PC-9 (cell line): ENCODE data around the gene PLEKHB2. TPM values are rescaled to one million over a fixed set of nuclear protein-coding genes. Genes with fewer than 3 reads are reported as not detected.

Source experiments
- BruUV-seq: library from RNA; stranded (reverse); fragments of 400-500 nt; replicated peaks from 2 replicates; lab custom pipeline; 2021; lab: Mats Ljungman, UMichigan
- CTCF ChIA-PET: fragments of 300-600 bp; sonication (Branson Sonifier 250); formaldehyde crosslinking; loops from one replicate; lab custom pipeline; 2022; ENCODE audit warnings: antibody characterized with exemption; lab: Charles Lee
- POLR2A ChIA-PET: fragments of 300-600 bp; sonication (Branson Sonifier 250); formaldehyde crosslinking; loops from one replicate; lab custom pipeline; 2022; ENCODE audit warnings: antibody characterized with exemption; ENCODE audit not compliant: unreplicated experiment; lab: Charles Lee
- DNase-seq, 2 experiments: peaks; one replicate each; pipeline versions ENCODE4 v3.0.0 to v3.0.0-alpha.2; 2015 to 2022; ENCODE audit warnings: mixed read lengths in 1 of 2
- H2AFZ ChIP-seq: fragments of 200-600 bp; sonication (generic); 2 replicates; pipeline ENCODE4 v1.8.1; 2017; ENCODE audit warnings: antibody characterized with exemption
- H3F3A ChIP-seq: fragments of 200-600 bp; sonication (generic); 2 replicates; pipeline ENCODE4 v1.8.1; 2017; ENCODE audit warnings: antibody characterized with exemption, mild to moderate bottlenecking, low read depth; ENCODE audit not compliant: insufficient read depth
- H3K27ac ChIP-seq: fragments of 200-600 bp; sonication (generic); 2 replicates; pipeline ENCODE4 v1.6.1; 2016; ENCODE audit warnings: mixed run types
- H3K27me3 ChIP-seq: fragments of 200-600 bp; sonication (generic); 2 replicates; pipeline ENCODE4 v1.6.1; 2016; ENCODE audit warnings: low read depth, mixed run types; ENCODE audit not compliant: insufficient read depth
- H3K36me3 ChIP-seq: fragments of 200-600 bp; sonication (generic); 2 replicates; pipeline ENCODE4 v1.6.1; 2016; ENCODE audit warnings: low read depth, mixed run types
- H3K4me1 ChIP-seq: fragments of 200-600 bp; sonication (generic); replicated peaks from 2 replicates; pipeline ENCODE4 v1.6.1; 2016; ENCODE audit warnings: mixed run types; ENCODE audit not compliant: insufficient read depth
- H3K4me2 ChIP-seq: fragments of 200-600 bp; sonication (generic); 2 replicates; pipeline ENCODE4 v1.6.1; 2017; ENCODE audit warnings: mixed run types
- H3K4me3 ChIP-seq: fragments of 200-600 bp; sonication (generic); 2 replicates; pipeline ENCODE4 v1.6.1; 2016; ENCODE audit warnings: mixed run types
- H3K79me2 ChIP-seq: fragments of 200-600 bp; sonication (generic); 2 replicates; pipeline ENCODE4 v1.6.1; 2017; ENCODE audit warnings: low read depth, mixed run types
- H3K9me2 ChIP-seq: fragments of 200-600 bp; sonication (generic); 2 replicates; pipeline ENCODE4 v1.8.1; 2017; ENCODE audit warnings: mild to moderate bottlenecking; ENCODE audit not compliant: insufficient read depth
- H3K9me3 ChIP-seq: fragments of 200-600 bp; sonication (generic); 2 replicates; pipeline ENCODE4 v1.8.1; 2016; ENCODE audit warnings: low read depth; ENCODE audit not compliant: insufficient read depth
- H4K20me1 ChIP-seq: fragments of 200-600 bp; sonication (generic); 2 replicates; pipeline ENCODE4 v1.8.1; 2017; ENCODE audit not compliant: insufficient read depth
- EZH2 ChIP-seq: fragments of 200-600 bp; sonication (generic); IDR thresholded peaks from 2 replicates; pipeline ENCODE4 v1.8.0; 2017; ENCODE audit warnings: antibody characterized with exemption, low read depth
- intact Hi-C: fragments of 100-400 bp; cut with micrococcal nuclease; formaldehyde crosslinking; loops from one replicate; pipeline ENCODE4 v1.10.0; 2022; ENCODE audit not compliant: unreplicated experiment
- total RNA-seq: library from RNA; stranded (reverse); gene quantifications from 2 replicates; pipeline ENCODE4 v1.2.3, GENCODE V29; 2021
- TF ChIP-seq, protein P1 (sequence below): fragments of 200-600 bp; sonication (generic); conservative IDR thresholded peaks from 2 replicates; pipeline ENCODE4 v1.6.1; 2017; ENCODE audit warnings: mixed run types, antibody characterized with exemption, mild to moderate bottlenecking, moderate library complexity

The PLEKHB2 gene
- total RNA-seq, 1 experiment from 2014 or later, result 46.2 TPM

DNA sequence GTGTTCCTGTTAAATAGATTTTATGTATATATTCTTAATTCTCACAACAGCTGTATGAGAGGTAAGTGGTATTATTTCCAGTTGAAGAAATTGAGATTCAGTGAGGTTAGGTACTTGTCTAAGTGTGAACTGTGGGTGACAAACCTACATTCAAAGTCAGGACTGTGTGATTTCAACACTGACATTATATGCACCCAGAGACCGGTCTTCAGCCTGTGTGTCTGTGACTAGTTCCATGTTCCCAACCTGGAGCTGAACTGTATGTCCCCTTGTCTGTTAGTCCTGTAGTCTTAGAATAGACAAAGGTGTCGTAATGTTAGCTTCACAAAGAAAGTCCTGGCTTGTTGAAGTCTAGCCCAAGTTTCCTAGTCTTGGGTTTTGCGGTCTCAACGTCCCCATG lies 17.4 kb downstream of the PLEKHB2 start:
- ChIA-PET POLR2A (no interaction called here), CTCF (no interaction called here)
- no peak for DNase-seq
- Histone ChIP-seq H3K27ac (no peak overlapping the region), H3K4me1 (no peaks in the 10 kb centered on the region), H3K4me3 (no peak overlapping the region), H3K4me2 (no peak overlapping the region), H3K79me2 (peaks cover 54% of the 10 kb centered on the region), H3K9me2 (no peaks in the 10 kb centered on the region), H4K20me1 (peaks cover 53% of the 10 kb centered on the region), H3K27me3 (no peaks in the 10 kb centered on the region), H3K9me3 (no peaks in the 10 kb centered on the region), H3F3A (peaks cover 1% of the 10 kb centered on the region; the same call in 1 of the 2 replicates), H2AFZ (no peak overlapping the region), H3K36me3 (peaks cover 12% of the 10 kb centered on the region; the same call in 1 of the 2 replicates)
- no TSS peak for BruUV-seq
- intact Hi-C loops, result no loop called here
- TF ChIP-seq EZH2, result no peak
- TF ChIP-seq, protein P1, sequence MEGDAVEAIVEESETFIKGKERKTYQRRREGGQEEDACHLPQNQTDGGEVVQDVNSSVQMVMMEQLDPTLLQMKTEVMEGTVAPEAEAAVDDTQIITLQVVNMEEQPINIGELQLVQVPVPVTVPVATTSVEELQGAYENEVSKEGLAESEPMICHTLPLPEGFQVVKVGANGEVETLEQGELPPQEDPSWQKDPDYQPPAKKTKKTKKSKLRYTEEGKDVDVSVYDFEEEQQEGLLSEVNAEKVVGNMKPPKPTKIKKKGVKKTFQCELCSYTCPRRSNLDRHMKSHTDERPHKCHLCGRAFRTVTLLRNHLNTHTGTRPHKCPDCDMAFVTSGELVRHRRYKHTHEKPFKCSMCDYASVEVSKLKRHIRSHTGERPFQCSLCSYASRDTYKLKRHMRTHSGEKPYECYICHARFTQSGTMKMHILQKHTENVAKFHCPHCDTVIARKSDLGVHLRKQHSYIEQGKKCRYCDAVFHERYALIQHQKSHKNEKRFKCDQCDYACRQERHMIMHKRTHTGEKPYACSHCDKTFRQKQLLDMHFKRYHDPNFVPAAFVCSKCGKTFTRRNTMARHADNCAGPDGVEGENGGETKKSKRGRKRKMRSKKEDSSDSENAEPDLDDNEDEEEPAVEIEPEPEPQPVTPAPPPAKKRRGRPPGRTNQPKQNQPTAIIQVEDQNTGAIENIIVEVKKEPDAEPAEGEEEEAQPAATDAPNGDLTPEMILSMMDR, result no peak

DNA sequence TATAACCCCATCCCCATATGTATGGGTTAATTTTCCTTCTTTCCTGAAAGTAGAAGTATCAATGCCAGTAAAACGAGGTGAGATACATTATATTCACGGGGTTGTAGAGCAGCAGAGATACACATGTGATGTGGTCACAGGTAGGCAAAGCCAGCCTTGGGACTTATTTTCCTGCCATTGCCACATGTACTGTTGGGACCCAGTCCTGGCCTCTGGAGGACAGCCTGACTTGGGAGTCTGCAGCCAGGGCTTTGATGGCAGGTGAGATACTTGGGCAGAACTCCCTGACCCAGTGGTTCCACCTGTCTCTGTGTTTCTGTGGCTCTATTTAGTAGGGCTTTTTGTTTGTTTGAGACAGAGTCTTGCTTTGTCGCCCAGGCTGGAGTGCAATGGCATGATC lies 18.1 kb downstream of the PLEKHB2 start:
- H3K27ac ChIP-seq, result no peak overlapping the region
- H3K9me2 ChIP-seq, result no peaks in the 10 kb centered on the region
- H2AFZ ChIP-seq, result no peak overlapping the region
- H3K4me2 ChIP-seq, result no peak overlapping the region
- H3K79me2 ChIP-seq, result peaks cover 47% of the 10 kb centered on the region
- H4K20me1 ChIP-seq, result peaks cover 47% of the 10 kb centered on the region
- ChIA-PET POLR2A (no interaction called here), CTCF (no interaction called here)
- TF ChIP-seq, protein P1, result no peak
- TF ChIP-seq EZH2, result no peak
- H3K4me1 ChIP-seq, result no peaks in the 10 kb centered on the region
- no peaks in the 10 kb centered on the region for H3F3A ChIP-seq
- BruUV-seq, result no TSS peak
- H3K36me3 ChIP-seq, result peaks cover 19% of the 10 kb centered on the region; the same call in 1 of the 2 replicates
- H3K9me3 ChIP-seq, result no peaks in the 10 kb centered on the region
- no peaks in the 10 kb centered on the region for H3K27me3 ChIP-seq
- intact Hi-C loops, result no loop called here
- no peak overlapping the region for H3K4me3 ChIP-seq
- DNase-seq, result no peak

DNA sequence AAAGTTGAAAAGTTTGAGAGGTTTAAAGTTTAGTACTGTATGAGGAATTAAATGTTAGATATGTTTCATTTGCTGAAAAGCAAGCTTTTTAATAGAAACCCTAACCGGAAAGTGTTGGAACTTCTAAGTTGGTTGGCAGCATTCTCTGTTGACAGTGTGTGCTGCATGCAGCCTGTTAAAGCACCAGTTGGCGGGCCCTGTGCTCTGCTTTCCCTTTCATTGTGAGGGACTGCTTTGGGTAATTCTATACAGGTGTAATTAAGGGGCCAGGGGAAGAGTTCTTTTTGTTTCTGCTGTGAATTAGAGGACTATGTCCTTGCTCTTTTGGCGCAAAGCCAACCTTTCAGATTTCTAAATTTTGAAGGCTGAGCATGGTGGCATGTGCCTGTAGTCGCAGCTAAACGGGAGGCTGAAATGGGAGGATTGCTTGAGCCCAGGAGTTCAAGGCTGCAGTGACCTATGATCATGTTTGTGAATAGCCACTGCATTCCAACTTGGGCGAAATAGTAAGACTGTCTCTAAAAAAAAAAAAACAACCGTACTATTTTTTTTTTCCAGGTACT lies 20.1 kb downstream of the PLEKHB2 start:
- Histone ChIP-seq H3K9me2 (no peaks in the 10 kb centered on the region), H3K4me3 (no peak overlapping the region), H2AFZ (no peak overlapping the region), H3K79me2 (peaks cover 26% of the 10 kb centered on the region), H3F3A (no peaks in the 10 kb centered on the region), H3K9me3 (no peaks in the 10 kb centered on the region), H3K27me3 (no peaks in the 10 kb centered on the region), H3K27ac (no peak overlapping the region), H3K4me2 (no peak overlapping the region), H3K4me1 (0 out of 2 replicates have a peak, but pooled peaks cover 3% of the 10 kb centered on the region), H4K20me1 (peaks cover 27% of the 10 kb centered on the region), H3K36me3 (peaks cover 27% of the 10 kb centered on the region; the same call in 1 of the 2 replicates)
- no peak for DNase-seq
- BruUV-seq, result no TSS peak
- intact Hi-C loops, result no loop called here
- POLR2A ChIA-PET, result no interaction called here
- CTCF ChIA-PET, result no interaction called here
- TF ChIP-seq, protein P1, result no peak
- TF ChIP-seq EZH2, result no peak
